ENCODE results near the gene MACROD2. TPM values are rescaled to one million over a fixed set of nuclear protein-coding genes. Genes with fewer than 3 reads are reported as not detected.

MACROD2 gene
- total RNA-seq, 1 experiment from 2014 or later = 3.7 TPM

DNA sequence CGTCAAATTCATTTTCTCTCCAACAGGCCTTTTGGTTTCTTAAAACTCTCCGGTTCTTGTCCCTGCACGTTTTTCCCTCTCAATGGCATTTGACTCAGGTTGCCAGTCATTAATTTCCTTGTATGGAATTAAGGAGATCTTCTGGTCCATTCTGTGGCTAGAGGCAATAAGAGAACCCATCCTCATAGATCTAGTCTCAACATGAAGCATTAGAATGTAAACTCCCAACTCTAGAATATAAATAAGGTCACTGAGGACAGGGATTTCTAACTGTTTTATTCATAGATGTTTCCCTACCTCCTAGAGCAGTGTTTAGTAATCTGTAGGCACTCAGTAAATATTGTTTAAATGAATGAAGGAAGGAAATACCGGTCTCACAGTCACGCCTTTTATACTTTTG, 527.3 kb downstream of the MACROD2 start:
- Histone ChIP-seq H3K9me2 (ENCODE audit: insufficient read depth) (no peaks in the 10 kb centered on the region), H3K79me2 (ENCODE audit: insufficient read depth, low read length) (no peaks in the 10 kb centered on the region), H3K4me1 (ENCODE audit: control insufficient read depth in 1 of 2, insufficient read depth in 2 of 2, low read length in 2 of 2) (no peaks in the 10 kb centered on the region), H3K27me3 (ENCODE audit: insufficient read depth, low read length) (no peaks in the 10 kb centered on the region), H3K9me3 (ENCODE audit: control insufficient read depth in 1 of 2, insufficient read depth in 1 of 2, low read depth in 1 of 2, low read length in 2 of 2) (no peaks in the 10 kb centered on the region), H3K9ac (ENCODE audit: low read length) (no peak overlapping the region), H3K4me3 (replicated peaks in 1 of 2; ENCODE audit: low read depth in 1 of 2, low read length in 2 of 2) (no peak overlapping the region), H4K20me1 (ENCODE audit: insufficient read depth) (no peaks in the 10 kb centered on the region), H3K4me2 (ENCODE audit: low read length) (no peak overlapping the region), H3K36me3 (ENCODE audit: control insufficient read depth in 1 of 2, insufficient read depth in 2 of 2, low read length in 2 of 2) (no peaks in the 10 kb centered on the region), H3K27ac (ENCODE audit: low read depth, low read length) (no peak overlapping the region), H2AFZ (ENCODE audit: low read depth, low read length, poor library complexity, severe bottlenecking) (no peak overlapping the region)
- ChIA-PET CTCF (no interaction called here), POLR2A (no interaction called here), RAD21 (ENCODE audit: low non-redundant PET in 1 of 2, low total read pairs in 2 of 2, uncharacterized antibody in 2 of 2, unreplicated experiment in 2 of 2) (no interaction called here)
- no peak for DNase-seq (ENCODE audit: low read depth, low spot score)
- no TSS peak for BruUV-seq (replicated peaks)
- intact Hi-C loops (cut with micrococcal nuclease) = no loop called here
- ATAC-seq = no peak
- no peak for TF ChIP-seq RAD21 (IDR thresholded peaks at IDR 0.05; ENCODE audit: low read depth)
- TF ChIP-seq ZNF274 (IDR thresholded peaks at IDR 0.05; ENCODE audit: low read depth, low read length) = no peak

DNA sequence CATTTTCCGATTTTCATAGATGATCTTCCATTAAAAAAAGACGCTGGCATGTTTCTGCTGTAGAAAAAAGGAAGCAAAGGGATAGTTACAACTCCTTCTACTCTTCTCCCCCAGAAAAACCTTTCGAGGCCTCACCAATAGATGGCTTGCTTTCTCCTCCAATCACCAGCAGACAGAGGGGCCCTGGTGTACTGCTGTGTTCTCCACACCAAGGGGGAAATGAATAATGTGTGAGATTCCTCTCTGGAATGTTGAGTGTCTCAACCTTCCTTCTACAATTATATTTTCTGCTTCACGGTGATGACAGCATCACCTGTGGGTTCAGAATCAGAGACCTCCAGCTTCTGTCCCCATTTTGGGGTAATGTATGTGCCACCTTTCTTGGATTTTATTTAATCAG, 527.8 kb downstream of the MACROD2 start:
- no peak for ATAC-seq
- Histone ChIP-seq H3K4me2 (ENCODE audit: low read length) (no peak overlapping the region), H3K36me3 (ENCODE audit: control insufficient read depth in 1 of 2, insufficient read depth in 2 of 2, low read length in 2 of 2) (no peaks in the 10 kb centered on the region), H2AFZ (ENCODE audit: low read depth, low read length, poor library complexity, severe bottlenecking) (no peak overlapping the region), H3K9ac (ENCODE audit: low read length) (no peak overlapping the region), H3K4me3 (replicated peaks in 1 of 2; ENCODE audit: low read depth in 1 of 2, low read length in 2 of 2) (no peak overlapping the region), H3K4me1 (ENCODE audit: control insufficient read depth in 1 of 2, insufficient read depth in 2 of 2, low read length in 2 of 2) (no peaks in the 10 kb centered on the region), H3K9me2 (ENCODE audit: insufficient read depth) (no peaks in the 10 kb centered on the region), H3K79me2 (ENCODE audit: insufficient read depth, low read length) (no peaks in the 10 kb centered on the region), H3K9me3 (ENCODE audit: control insufficient read depth in 1 of 2, insufficient read depth in 1 of 2, low read depth in 1 of 2, low read length in 2 of 2) (no peaks in the 10 kb centered on the region), H3K27ac (ENCODE audit: low read depth, low read length) (no peak overlapping the region), H3K27me3 (ENCODE audit: insufficient read depth, low read length) (no peaks in the 10 kb centered on the region), H4K20me1 (ENCODE audit: insufficient read depth) (no peaks in the 10 kb centered on the region)
- no peak for DNase-seq (ENCODE audit: low read depth, low spot score)
- TF ChIP-seq ELF1 (IDR thresholded peaks at IDR 0.05; ENCODE audit: borderline replicate concordance, low read depth) = no peak
- TF ChIP-seq POLR2A (IDR thresholded peaks at IDR 0.05; ENCODE audit: borderline replicate concordance, extremely low read depth, insufficient read depth, insufficient read length) = no peak
- TF ChIP-seq, protein P1, sequence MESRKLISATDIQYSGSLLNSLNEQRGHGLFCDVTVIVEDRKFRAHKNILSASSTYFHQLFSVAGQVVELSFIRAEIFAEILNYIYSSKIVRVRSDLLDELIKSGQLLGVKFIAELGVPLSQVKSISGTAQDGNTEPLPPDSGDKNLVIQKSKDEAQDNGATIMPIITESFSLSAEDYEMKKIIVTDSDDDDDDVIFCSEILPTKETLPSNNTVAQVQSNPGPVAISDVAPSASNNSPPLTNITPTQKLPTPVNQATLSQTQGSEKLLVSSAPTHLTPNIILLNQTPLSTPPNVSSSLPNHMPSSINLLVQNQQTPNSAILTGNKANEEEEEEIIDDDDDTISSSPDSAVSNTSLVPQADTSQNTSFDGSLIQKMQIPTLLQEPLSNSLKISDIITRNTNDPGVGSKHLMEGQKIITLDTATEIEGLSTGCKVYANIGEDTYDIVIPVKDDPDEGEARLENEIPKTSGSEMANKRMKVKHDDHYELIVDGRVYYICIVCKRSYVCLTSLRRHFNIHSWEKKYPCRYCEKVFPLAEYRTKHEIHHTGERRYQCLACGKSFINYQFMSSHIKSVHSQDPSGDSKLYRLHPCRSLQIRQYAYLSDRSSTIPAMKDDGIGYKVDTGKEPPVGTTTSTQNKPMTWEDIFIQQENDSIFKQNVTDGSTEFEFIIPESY (IDR thresholded peaks at IDR 0.05; ENCODE audit: extremely low read depth, insufficient replicate concordance, low read length) = no peak
- no peak for TF ChIP-seq YY1 (IDR thresholded peaks at IDR 0.05; ENCODE audit: extremely low read depth, insufficient replicate concordance, low read depth, low read length)
- no peak for TF ChIP-seq EZH2 (IDR thresholded peaks at IDR 0.05)
- no peak for TF ChIP-seq EGR1 (IDR thresholded peaks at IDR 0.05; ENCODE audit: low read depth)
- TF ChIP-seq, protein P2, sequence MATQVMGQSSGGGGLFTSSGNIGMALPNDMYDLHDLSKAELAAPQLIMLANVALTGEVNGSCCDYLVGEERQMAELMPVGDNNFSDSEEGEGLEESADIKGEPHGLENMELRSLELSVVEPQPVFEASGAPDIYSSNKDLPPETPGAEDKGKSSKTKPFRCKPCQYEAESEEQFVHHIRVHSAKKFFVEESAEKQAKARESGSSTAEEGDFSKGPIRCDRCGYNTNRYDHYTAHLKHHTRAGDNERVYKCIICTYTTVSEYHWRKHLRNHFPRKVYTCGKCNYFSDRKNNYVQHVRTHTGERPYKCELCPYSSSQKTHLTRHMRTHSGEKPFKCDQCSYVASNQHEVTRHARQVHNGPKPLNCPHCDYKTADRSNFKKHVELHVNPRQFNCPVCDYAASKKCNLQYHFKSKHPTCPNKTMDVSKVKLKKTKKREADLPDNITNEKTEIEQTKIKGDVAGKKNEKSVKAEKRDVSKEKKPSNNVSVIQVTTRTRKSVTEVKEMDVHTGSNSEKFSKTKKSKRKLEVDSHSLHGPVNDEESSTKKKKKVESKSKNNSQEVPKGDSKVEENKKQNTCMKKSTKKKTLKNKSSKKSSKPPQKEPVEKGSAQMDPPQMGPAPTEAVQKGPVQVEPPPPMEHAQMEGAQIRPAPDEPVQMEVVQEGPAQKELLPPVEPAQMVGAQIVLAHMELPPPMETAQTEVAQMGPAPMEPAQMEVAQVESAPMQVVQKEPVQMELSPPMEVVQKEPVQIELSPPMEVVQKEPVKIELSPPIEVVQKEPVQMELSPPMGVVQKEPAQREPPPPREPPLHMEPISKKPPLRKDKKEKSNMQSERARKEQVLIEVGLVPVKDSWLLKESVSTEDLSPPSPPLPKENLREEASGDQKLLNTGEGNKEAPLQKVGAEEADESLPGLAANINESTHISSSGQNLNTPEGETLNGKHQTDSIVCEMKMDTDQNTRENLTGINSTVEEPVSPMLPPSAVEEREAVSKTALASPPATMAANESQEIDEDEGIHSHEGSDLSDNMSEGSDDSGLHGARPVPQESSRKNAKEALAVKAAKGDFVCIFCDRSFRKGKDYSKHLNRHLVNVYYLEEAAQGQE (IDR thresholded peaks at IDR 0.05; ENCODE audit: low read depth) = no peak
- CTCF ChIA-PET = no interaction called here
- intact Hi-C loops (cut with micrococcal nuclease) = no loop called here
- POLR2A ChIA-PET = no interaction called here
- RAD21 ChIA-PET (ENCODE audit: low non-redundant PET in 1 of 2, low total read pairs in 2 of 2, uncharacterized antibody in 2 of 2, unreplicated experiment in 2 of 2) = no interaction called here
- no TSS peak for BruUV-seq (replicated peaks)

All from HCT116 (cell line).